NB4 (cell line): ENCODE results near the gene OBSCN.

Experiments used
- CTCF ChIP-seq: IDR thresholded peaks from one replicate; pipeline ENCODE4 v1.5.1; 2012; ENCODE audit warnings: low read depth, low read length
- MAX ChIP-seq: IDR thresholded peaks from 2 replicates; pipeline ENCODE4 v1.6.1; 2011; ENCODE audit warnings: low read depth, low read length
- MYC ChIP-seq: IDR thresholded peaks from 2 replicates; pipeline ENCODE4 v1.6.1; 2011; ENCODE audit warnings: low read depth, low read length
- POLR2A ChIP-seq: IDR thresholded peaks from 2 replicates; pipeline ENCODE4 v1.6.1; 2011; ENCODE audit warnings: mild to moderate bottlenecking; ENCODE audit not compliant: insufficient read length; ENCODE audit errors: extremely low read depth

GRCh38 chr1:228225165-228225710 is 17.4 kb downstream of the OBSCN start:
- TF ChIP-seq POLR2A (no peak), CTCF (no peak), MAX (no peak), MYC (no peak)
